ENCODE results near the gene IFNA7.

DNA sequence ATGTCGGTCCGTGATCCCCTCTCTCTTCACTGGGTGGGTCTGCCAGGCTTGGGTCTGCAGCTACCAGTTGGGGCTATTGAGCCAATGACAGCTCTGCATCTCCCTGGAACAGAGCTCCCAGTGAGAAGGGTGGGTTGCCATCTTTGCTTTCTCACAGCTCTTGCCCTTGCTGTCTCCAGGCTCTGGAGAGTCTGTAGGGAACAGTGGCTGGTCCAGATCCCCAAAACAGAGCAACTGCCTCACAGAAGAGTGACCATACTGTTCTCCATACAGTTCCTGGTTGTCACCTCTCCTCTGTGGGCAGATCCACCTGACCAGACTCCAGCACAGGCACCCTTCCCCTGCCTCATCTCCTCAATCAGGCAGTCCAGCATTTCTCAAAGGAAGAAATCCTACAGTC lies 31.3 kb upstream of the IFNA7 start:
- TF ChIP-seq, protein P1, sequence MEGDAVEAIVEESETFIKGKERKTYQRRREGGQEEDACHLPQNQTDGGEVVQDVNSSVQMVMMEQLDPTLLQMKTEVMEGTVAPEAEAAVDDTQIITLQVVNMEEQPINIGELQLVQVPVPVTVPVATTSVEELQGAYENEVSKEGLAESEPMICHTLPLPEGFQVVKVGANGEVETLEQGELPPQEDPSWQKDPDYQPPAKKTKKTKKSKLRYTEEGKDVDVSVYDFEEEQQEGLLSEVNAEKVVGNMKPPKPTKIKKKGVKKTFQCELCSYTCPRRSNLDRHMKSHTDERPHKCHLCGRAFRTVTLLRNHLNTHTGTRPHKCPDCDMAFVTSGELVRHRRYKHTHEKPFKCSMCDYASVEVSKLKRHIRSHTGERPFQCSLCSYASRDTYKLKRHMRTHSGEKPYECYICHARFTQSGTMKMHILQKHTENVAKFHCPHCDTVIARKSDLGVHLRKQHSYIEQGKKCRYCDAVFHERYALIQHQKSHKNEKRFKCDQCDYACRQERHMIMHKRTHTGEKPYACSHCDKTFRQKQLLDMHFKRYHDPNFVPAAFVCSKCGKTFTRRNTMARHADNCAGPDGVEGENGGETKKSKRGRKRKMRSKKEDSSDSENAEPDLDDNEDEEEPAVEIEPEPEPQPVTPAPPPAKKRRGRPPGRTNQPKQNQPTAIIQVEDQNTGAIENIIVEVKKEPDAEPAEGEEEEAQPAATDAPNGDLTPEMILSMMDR (IDR thresholded peaks at IDR 0.05), result no peak
- no peak for TF ChIP-seq ZFX (IDR thresholded peaks at IDR 0.05; ENCODE audit: borderline replicate concordance)

Measured in 22Rv1 (cell line).